GM18499 (cell line): ENCODE results near the gene APBA2.

Source experiments
- ATAC-seq: cut with Tn5 transposase; IDR thresholded peaks from one replicate; pipeline ENCODE4 v1.9.1; 2021; ENCODE audit warnings: moderate number of reproducible peaks; ENCODE audit not compliant: insufficient read depth, unreplicated experiment

APBA2 gene

GRCh38 chr15:28977377-28978010 is 91.7 kb downstream of the APBA2 start:
- no peak for ATAC-seq

- ATAC-seq, result no peak
Observed at GRCh38 chr15:28978011-28978378, 92.2 kb downstream of the APBA2 start.

GRCh38 chr15:28978661-28979060 is 92.9 kb downstream of the APBA2 start:
- no peak for ATAC-seq

GRCh38 chr15:28979208-28979841 is 93.6 kb downstream of the APBA2 start:
- no peak for ATAC-seq

- ATAC-seq, result no peak
Observed at GRCh38 chr15:28980709-28981350, 95.1 kb downstream of the APBA2 start.

GRCh38 chr15:28981351-28981720 is 95.6 kb downstream of the APBA2 start:
- no peak for ATAC-seq

- no peak for ATAC-seq
Observed at GRCh38 chr15:28981921-28982320, 96.1 kb downstream of the APBA2 start.

- no peak for ATAC-seq
Observed at GRCh38 chr15:28982886-28983285, 97.1 kb downstream of the APBA2 start.

GRCh38 chr15:28983432-28984311 is 97.9 kb downstream of the APBA2 start:
- no peak for ATAC-seq

GRCh38 chr15:28984421-28985315 is 98.9 kb downstream of the APBA2 start:
- no peak for ATAC-seq

- ATAC-seq, result no peak
Observed at GRCh38 chr15:28985316-28985645, 99.5 kb downstream of the APBA2 start.

- no peak for ATAC-seq
Observed at GRCh38 chr15:28985691-28986090, 99.9 kb downstream of the APBA2 start.

GRCh38 chr15:28986108-28986507 is 100.3 kb downstream of the APBA2 start:
- no peak for ATAC-seq

- ATAC-seq, result no peak
Observed at GRCh38 chr15:28986726-28987125, 101.0 kb downstream of the APBA2 start.

- ATAC-seq, result no peak
Observed at GRCh38 chr15:28987337-28987736, 101.6 kb downstream of the APBA2 start.

GRCh38 chr15:28989239-28989830 is 103.6 kb downstream of the APBA2 start:
- ATAC-seq, result no peak

- no peak for ATAC-seq
Observed at GRCh38 chr15:28989896-28990295, 104.1 kb downstream of the APBA2 start.

GRCh38 chr15:28990390-28990789 is 104.6 kb downstream of the APBA2 start:
- ATAC-seq, result no peak

GRCh38 chr15:28991236-28992171 is 105.7 kb downstream of the APBA2 start:
- ATAC-seq, result no peak
